ENCODE results near the gene RASA3. TPM values are rescaled to one million over a fixed set of nuclear protein-coding genes. Genes with fewer than 3 reads are reported as not detected.

The RASA3 gene
- total RNA-seq, 1 donor from 2014 or later, result 25.4 TPM

DNA sequence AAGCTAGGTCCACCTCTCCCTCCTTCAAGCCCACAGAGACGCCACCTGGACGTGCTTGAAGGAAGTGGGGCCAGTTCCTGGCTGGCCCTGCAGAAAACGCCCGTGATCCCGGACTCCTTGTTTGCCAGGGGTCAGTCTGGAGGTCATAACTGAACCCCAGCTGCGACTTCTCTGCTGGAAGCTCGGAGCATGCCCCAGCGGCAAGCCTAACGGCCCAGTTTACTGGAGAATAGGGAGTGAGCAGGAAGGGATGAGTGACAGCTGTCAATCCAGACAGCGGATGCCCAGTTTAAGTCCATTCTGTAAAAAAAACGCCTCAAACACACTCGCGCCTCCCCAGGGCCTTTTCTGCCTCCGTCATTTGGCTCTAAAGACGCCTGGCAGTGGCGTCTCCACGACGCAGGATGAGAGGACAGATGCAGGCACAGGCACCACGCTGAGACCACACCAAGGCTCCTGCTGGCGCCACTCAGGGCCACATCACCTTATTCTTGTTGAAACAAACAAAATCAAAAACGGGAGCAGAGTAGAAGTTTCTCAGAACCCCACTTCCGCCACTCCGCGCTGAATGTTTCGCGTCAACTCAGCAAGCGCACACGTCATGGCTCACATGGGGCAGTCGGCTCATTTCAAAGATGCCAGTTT lies 57.6 kb downstream of the RASA3 start:
- Histone ChIP-seq H3K27me3 (ENCODE audit: control insufficient read depth, insufficient read depth, low read length) (no peaks in the 10 kb centered on the region), H3K4me3 (ENCODE audit: low read depth, low read length) (no peak overlapping the region), H3K36me3 (ENCODE audit: control insufficient read depth, insufficient read depth, low read length) (no peaks in the 10 kb centered on the region)
- TF ChIP-seq, protein P1, sequence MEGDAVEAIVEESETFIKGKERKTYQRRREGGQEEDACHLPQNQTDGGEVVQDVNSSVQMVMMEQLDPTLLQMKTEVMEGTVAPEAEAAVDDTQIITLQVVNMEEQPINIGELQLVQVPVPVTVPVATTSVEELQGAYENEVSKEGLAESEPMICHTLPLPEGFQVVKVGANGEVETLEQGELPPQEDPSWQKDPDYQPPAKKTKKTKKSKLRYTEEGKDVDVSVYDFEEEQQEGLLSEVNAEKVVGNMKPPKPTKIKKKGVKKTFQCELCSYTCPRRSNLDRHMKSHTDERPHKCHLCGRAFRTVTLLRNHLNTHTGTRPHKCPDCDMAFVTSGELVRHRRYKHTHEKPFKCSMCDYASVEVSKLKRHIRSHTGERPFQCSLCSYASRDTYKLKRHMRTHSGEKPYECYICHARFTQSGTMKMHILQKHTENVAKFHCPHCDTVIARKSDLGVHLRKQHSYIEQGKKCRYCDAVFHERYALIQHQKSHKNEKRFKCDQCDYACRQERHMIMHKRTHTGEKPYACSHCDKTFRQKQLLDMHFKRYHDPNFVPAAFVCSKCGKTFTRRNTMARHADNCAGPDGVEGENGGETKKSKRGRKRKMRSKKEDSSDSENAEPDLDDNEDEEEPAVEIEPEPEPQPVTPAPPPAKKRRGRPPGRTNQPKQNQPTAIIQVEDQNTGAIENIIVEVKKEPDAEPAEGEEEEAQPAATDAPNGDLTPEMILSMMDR (IDR thresholded peaks at IDR 0.05; ENCODE audit: insufficient read depth, low read length, poor library complexity, severe bottlenecking), result no peak
- no peak for DNase-seq (ENCODE audit: low read depth)

DNA sequence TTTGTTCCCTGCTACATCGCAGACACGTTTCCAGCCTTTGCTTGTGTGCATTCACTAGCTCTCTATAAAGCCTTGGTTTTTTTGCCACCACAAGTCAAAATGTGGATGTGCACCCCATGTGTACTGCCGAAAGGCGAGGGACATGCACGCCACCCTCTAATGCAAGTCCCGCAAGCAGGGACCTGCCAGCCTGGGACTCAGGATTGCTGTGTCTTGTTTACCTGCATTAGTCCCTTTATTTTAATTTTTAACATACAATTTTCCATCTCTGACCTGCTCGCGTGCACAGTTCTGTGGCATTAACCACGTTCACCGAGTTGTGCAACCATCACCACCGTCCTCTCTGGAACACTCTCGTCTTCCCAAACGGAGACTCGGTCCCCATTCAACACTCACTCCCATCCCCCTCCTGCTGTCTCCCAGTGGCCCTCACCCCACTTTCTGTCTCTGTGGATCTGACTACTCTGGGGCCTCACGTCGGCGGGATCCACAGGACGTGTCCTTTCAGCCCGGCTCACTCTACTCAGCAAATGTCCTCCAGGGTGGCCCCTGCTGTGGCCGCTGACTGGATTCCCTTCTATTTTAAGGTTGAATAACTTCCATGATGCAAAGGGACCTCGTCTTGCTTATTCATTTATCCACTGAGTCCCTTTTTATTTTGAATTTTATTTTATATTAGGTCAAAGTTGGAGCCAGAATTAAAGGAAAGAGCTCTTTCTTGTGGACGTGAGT lies 58.4 kb downstream of the RASA3 start:
- TF ChIP-seq, protein P1 (IDR thresholded peaks at IDR 0.05; ENCODE audit: insufficient read depth, low read length, poor library complexity, severe bottlenecking), result no peak
- no peak for DNase-seq (ENCODE audit: low read depth)
- Histone ChIP-seq H3K4me3 (ENCODE audit: low read depth, low read length) (no peak overlapping the region), H3K27me3 (ENCODE audit: control insufficient read depth, insufficient read depth, low read length) (no peaks in the 10 kb centered on the region), H3K36me3 (ENCODE audit: control insufficient read depth, insufficient read depth, low read length) (no peaks in the 10 kb centered on the region)

DNA sequence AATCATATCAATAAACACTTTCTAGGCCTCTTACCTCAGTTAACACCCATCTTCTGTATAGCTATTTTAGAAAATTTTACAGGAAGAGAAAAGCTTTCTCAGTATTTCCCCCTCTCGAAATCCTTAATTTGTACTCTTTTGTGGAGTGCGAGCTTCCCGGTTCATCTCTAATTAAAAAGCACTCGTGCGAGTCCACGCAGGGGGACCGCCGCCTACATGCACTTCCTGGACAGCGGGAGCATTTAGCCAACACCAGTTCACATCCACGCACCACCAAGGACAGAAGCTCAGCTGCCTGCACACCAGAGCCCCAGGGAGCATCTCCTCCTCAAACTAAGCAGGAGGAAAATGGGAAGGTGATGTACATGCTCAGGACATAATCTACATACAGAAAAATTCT lies 60.0 kb downstream of the RASA3 start:
- H3K4me3 ChIP-seq (ENCODE audit: low read depth, low read length), result no peak overlapping the region
- TF ChIP-seq, protein P1 (IDR thresholded peaks at IDR 0.05; ENCODE audit: insufficient read depth, low read length, poor library complexity, severe bottlenecking), result no peak
- no peaks in the 10 kb centered on the region for H3K36me3 ChIP-seq (ENCODE audit: control insufficient read depth, insufficient read depth, low read length)
- H3K27me3 ChIP-seq (ENCODE audit: control insufficient read depth, insufficient read depth, low read length), result no peaks in the 10 kb centered on the region
- DNase-seq (ENCODE audit: low read depth), result no peak

DNA sequence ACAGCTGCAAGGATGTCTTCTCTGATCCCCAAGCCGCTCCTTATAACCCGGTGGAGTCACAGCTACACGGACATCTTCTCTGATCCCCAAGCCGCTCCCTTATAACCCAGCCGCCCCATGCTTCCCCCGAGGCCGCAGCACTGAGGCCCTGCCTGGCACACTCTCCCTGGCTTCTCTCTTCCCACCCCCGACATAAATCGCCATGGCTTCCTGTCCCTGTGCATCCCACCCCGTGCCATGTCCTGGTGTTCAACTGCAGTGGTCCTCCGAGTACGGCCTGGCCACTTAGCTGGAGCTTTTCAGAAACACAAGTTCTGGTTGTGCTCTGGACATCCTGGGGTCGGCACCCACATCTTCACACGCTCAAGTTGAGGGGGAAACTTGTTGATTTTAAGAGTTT lies 60.4 kb downstream of the RASA3 start:
- Histone ChIP-seq H3K4me3 (ENCODE audit: low read depth, low read length) (no peak overlapping the region), H3K36me3 (ENCODE audit: control insufficient read depth, insufficient read depth, low read length) (no peaks in the 10 kb centered on the region), H3K27me3 (ENCODE audit: control insufficient read depth, insufficient read depth, low read length) (no peaks in the 10 kb centered on the region)
- DNase-seq (ENCODE audit: low read depth), result no peak
- TF ChIP-seq, protein P1 (IDR thresholded peaks at IDR 0.05; ENCODE audit: insufficient read depth, low read length, poor library complexity, severe bottlenecking), result no peak

GRCh38 chr13:114071410-114071809 lies 61.0 kb downstream of the RASA3 start:
- Histone ChIP-seq H3K36me3 (ENCODE audit: control insufficient read depth, insufficient read depth, low read length) (no peaks in the 10 kb centered on the region), H3K27me3 (ENCODE audit: control insufficient read depth, insufficient read depth, low read length) (no peaks in the 10 kb centered on the region), H3K4me3 (ENCODE audit: low read depth, low read length) (no peak overlapping the region)
- TF ChIP-seq, protein P1 (IDR thresholded peaks at IDR 0.05; ENCODE audit: insufficient read depth, low read length, poor library complexity, severe bottlenecking), result no peak
- DNase-seq (ENCODE audit: low read depth), result no peak
